ENCODE data around the gene GLG1. TPM values are rescaled to one million over a fixed set of nuclear protein-coding genes. Genes with fewer than 3 reads are reported as not detected.
"Not testable (repeated sequence)": the region's sequence is repeated elsewhere in the genome, so short reads cannot be mapped to it uniquely, and the experiment has no call there.

The GLG1 gene
- polyA plus RNA-seq, 5 donors: 114 to 143 (median 128) TPM

GRCh38 chr16:74577882-74578366, 29.0 kb downstream of the GLG1 start:
- DNase-seq: no peak

DNA sequence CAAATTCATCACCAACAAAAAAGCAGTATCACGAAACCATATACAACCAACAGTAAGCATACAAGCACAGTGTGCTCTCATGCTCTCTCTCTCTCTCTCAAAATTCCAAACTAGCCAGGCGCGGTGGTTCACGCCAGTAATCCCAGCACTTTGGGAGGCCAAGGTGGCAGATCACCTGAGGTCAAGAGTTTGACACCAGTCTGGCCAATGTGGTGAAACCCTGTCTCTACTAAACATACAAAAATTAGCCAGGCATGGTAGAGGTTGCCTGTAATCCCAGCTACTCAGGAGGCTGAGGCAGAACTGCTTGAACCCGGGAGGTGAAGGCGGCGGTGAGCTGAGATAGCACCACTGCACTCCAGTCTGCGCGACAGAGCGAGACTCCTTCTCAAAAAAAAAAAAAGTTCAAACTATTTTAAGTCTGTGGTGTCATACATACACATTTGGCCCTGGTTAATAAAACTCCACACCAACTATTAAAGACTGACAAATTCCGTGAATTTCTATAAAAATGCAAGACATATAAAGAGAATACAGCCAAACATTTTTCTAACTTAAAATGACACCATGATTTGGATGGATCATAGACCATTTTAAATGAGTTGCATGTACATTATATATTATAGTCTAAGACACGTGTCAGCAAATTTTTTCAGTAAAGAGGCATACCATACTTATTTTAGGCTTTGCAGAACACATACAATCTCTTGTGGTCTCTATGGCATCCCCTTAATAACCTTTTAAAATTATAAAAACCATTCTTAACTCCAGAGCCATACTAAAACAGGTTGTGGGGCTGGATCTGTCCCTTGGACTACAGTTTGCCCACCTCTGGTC, 30.9 kb downstream of the GLG1 start:
- DNase-seq: no peak

DNA sequence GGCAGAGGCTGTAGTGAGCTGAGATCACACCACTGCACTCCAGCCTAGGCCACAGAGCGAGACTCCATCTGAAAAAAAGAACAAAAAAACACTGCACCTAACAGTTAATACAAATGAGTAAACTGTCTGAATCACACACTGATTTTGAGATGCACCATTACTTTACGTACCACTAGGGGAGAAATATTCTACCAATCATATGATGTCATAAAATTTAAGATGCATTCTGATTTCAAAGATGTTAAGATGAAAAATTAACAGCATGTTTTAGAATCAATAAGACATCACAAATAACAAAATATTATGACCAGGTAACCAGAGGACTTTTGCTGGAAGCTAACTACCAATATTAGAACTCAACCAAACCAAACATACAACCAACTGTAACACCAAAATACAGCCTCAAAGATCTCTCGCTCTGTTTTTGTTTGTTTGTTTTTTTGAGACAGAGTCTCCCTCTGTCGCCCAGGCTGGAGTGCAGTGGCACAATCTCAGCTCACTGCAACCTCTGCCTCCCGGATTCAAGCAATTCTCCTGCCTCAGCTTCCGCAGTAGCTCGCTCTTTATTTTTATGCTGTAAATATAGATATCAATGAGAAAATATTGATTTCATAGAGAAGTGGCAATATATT, 31.6 kb downstream of the GLG1 start:
- no peak for DNase-seq

DNA sequence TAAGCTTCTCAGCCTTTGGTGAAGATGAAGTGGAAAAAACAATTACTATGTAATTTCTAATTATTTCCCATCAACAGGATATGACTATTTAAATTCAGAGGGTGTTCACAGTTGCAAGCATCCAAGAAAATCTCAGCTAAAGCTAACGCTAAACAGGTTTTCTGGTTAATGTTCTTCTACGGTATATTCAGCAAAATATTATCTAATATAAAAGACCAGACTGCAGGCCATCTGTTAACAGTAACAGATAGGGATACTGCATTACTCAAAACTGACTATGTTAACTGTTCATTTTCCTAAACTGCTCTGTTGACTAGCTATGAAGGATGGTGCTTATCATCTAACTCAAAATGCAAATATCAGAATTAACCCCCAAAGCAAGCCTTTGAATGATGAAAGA, 32.8 kb downstream of the GLG1 start:
- no peak for DNase-seq

- DNase-seq: no peak
These were observed 33.3 kb downstream of the GLG1 start for GRCh38 chr16:74573622-74574021.

DNA sequence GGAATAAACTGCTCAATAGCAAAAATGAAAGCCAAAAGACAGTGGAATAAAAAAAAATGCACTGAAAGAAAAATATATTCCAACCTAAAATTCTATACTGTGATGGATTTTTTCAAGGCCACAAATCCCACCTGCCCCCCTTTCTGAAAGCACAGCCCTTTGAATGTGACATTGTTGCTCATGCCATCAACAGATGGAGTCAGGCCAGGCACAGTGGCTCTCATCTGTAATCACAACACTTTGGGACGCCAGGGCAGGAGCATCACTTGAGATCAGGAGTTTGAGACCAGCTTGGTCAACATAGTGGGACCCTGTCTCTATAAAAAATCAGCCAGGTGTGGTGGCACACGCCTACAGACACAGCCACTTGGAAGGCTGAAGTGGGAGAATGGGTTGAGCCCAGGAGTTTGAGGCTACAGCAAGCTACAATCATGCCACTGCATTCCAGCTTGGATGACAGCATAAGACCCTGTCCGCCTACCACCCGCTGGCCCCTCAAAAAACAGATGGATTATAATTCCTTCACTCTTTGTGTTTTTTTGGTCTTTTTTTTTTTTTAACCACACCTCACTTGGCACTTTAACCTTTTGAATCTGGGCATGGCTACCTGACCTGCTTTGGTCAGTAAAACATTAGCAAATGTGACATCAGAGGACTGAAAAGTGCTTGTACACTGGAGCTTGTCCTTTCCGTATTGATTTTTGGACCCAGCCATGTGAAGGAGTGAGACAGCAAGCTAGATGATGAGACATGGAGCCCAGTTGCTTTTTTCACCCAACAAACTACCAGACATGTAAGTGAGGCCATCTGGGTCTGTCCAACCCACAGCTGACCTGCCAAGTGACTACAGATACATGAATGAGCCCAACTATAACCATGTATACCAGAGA, 36.3 kb downstream of the GLG1 start:
- no peak for DNase-seq

DNA sequence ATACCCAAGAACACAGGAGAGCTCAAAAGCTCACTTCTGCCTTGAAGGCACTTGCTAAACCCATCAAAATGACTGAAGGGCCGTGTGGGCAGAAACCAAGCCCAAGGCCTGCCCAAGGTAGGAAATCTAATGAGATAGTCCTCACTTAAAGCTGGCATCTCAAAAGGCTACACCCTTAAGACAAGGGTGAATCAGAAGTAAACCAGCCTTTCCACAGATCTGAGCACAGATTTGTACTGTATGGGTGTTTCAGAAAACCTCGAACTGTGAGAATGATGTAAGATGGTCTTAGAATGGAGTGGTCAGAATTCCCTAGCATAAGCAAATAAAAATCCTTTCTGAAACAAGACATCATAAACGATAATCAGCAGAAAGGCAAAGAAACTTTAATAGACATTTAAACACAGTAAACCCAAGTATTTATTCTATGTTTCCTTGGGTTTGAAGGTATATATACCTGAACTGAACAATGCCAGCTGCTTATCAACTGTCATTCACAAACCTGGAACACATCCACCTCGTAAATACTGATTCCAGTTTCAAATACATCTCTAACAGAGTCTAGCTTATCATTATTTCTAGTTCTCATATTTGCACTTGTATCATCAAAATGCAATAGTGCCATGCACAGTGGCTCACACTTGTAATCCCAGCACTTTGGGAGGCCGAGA, 37.8 kb downstream of the GLG1 start:
- DNase-seq: no peak

DNA sequence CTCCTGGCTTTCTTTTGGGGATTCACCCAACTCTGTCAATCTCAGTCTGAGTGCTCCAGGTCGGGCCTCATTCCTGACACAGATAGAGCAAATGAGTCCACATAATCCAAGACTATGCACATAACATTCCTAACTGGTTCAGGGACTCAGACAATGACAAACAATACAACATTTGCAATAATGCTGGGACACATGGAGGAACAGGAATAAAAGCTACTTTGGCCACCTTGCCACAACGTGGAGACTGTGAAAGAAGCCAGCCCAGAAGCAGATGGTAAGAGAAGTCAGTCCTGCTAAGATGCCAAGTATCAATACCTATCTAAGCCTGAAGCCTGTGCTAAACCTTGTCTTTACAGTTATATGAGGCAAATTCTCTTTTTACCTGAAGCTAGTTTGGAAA, 39.0 kb downstream of the GLG1 start:
- no peak for DNase-seq

DNA sequence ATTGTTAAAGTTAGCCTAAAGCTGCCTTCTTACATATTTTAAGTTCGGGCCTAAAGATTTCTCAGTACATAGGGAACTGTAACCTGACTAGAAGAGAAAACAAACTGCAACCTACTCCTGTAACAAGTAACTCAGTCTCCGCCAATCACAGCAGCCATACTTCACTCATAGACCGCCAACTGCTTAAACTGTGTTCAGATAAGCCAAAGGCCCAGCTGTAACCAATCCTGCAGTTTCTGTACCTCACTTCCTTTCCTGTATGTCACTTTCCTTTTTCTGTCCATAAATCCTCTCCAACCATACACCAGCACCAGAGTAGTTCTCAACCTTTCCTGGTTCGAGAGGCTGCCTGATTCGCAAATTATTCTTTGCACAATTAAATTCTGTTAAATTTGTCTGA, 41.5 kb downstream of the GLG1 start:
- no peak for DNase-seq

DNA sequence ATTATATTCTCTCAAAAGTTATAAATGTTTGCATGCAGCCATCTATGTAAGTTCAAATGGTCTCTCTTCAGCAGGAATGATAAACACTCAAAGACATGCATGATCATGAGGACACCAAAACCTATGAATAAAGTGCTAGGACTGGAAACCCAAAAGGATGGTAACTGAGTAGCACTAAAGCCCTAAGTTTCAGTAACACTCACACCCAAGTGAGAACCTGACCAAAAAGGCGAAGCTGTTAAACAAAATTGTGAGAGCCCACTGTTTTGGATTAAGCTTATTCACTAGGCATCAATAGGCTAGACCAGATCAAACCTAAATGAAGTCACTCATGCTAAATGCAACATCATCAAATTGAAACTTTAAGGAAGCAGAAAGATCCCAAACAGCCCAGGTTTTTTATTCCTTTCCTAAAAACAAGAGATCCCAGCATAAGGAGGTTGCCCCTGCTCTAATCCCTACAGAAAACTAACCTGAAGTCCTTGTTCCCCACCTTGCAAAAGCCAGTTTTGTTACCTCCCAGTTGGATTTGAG, 42.4 kb downstream of the GLG1 start:
- DNase-seq: no peak

DNA sequence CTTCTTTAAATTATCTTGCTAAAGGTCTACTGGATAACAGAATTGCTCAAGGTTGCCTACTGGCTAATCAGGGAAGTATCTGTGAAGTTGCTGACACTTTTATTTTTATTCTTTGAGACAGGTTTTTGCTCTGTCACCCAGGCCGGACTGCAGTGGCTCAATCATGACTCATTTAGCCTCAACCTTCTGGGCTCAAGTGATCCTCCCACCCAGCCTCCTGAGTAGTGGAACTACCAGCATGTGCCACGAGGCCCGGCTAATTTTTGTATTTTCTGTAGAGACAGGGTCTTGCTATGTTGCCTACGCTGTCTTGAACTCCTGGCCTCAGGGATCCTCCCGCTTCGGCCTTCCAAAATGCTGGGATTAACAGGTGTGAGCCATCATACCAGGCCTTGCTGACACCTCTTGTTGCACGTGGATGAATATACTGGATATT, 43.1 kb downstream of the GLG1 start:
- no peak for DNase-seq

DNA sequence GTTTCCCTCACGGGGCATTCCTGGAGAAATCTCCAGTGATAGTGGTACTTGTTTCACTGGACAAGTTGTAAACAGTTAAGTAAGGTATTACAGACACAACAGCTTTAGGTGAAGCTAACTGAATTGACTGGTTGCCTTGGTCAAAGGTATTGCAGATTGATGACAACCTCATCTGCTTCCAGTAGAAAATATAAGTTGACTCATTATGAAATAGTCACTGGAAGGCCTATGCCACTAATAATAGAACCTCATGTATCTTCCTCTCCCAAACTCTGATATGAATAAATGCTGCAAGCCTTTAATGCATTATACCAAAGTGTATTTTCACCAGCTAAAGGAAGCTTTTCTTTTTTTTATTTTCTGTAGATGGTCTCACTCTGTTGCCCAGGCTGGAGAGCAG, 44.8 kb downstream of the GLG1 start:
- no peak for DNase-seq

GRCh38 chr16:74561626-74562025, 45.3 kb downstream of the GLG1 start:
- no peak for DNase-seq

DNA sequence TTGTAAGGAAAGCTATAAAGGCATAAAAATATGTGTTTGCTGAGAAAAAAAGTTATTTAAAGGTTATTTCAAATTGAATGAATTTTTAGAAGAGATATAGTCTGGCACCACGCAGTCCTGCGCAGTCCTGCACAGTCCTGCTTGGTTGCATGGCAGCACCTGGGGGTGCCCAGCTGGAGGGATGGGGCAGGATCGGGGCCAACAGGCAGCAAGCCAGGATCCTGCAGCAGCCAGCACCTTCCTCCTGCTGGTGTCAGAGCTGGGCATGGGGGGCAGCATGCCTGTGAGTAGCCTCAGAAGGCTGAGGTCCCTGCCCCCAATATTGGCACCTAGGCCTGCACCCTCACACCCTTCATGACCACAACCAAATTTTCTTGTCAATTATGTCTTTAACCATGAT, 46.0 kb downstream of the GLG1 start:
- no peak for DNase-seq

DNA sequence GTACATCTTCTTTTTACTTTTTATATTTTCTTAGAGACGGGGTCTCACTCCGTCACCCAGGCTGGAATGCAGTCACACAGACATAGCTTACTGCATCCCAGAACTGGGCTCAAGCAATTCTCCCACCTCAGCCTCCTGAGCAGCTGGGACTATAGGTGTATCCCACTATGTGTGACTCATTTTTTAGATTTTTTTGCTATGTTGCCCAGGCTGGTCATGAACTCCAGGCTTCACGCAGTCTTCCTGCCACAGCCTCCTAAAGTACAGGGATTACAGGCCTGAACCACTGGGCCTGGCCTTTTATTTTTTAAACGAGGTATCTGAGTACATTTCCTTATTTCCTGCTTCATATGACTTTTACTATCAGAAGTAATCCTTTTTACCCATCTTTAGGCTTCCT, 48.0 kb downstream of the GLG1 start:
- DNase-seq: no peak

DNA sequence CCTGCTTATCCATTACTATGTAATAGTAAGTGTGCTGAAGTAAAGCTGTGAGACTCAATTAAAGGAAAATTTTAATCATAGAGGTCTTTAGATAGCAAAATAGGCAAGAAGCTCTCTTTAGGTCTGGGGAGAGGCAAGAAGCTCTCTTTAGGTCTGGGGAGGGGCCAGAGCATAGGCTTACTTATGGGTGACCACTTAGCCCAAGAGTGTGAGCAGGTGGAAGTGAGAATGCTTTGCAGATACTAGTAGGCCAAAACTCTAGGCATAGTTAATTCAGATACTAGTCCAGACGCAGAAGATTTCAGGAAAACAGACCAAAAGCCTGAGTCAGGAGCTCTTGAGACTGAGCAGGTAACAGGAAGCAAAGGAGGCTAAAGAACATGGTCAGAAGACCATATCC, 49.6 kb downstream of the GLG1 start:
- DNase-seq: no peak

GRCh38 chr16:74556375-74556922, 50.5 kb downstream of the GLG1 start:
- DNase-seq: no peak

DNA sequence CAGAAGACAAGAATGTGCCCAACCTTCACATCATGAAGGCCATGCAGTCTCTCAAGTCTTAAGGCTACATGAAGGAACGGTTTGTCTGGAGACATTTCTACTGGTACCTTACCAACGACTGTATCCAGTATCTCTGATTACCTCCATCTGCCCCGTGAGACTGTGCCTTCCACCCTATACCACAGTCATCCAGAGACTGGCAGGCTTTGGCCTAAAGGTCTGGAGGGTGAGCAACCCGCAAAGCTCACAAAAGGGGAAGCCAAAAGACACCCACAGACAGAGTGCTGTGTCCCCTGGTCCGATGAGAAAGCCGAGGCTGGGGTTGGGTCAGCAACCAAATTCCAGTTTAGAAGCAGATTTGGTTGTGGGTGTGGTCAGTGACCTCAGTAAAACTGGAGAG, 54.6 kb downstream of the GLG1 start:
- DNase-seq: not testable (repeated sequence)

DNA sequence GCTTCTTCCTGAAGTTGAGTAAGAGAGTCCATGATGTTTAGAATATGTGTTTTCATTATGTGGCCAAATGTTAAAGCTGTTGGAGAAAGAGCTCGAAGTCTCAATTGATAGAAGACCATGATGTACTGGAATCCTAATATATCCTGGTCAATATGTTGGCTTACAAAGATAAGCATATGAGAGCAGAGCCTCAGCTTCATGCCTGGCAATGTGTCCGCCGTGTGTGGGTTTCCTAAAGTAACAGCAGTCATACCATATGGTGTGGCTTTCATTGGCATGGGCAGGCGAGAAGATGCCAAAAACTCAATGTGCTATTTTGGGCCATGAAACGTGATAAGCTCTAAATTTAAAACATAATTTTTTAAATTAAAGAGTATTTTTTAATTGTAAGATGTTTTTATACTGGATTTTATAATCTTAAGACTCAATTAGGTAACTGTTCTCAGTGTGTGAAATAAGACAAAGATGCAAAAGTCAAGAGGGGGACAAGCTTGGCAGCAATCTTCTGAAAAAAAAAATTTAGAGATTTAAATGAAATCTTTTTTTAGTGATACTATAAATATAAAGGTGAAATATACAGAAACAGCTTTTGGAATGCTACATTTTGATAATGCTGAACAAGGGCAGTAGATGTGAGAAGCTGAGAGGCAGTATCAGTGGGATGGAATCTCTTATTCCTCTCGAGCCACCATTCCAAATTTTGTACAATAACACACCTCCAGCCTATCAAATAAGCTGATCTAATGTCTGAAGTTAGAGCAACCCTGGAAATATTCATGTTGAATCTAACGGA, 56.5 kb downstream of the GLG1 start:
- DNase-seq: not testable (repeated sequence)

DNA sequence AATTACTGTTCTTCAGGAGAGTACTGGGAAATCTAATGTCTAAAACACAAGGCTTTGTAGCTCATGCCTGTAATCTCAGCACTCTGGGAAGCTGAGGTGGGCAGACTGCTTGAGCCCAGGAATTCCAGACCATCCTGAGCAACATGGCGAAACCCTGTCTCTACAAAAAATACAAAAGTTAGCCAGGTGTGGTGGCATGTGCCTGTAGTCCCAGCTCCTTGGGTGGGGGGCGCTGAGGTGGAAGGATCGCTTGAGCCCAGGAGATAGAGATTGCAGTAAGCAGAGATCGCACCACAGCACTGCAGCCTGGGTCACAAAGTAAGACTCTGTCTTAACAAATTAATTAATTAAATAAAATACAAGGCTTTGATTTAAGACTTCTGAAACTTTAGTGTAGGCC, 60.8 kb downstream of the GLG1 start:
- DNase-seq: not testable (repeated sequence)
